HepG2 (cell line): Measurements from ENCODE around the gene CYB5A. TPM values are rescaled to one million over a fixed set of nuclear protein-coding genes. Genes with fewer than 3 reads are reported as not detected.

Experiments
- ATM ChIP-seq: fragments of 450-650 bp; IDR thresholded peaks from 2 replicates; pipeline ENCODE4 v1.7.1; 2017; ENCODE audit warnings: mild to moderate bottlenecking, borderline replicate concordance
- FLYWCH1 ChIP-seq: sonication (generic); formaldehyde crosslinking; IDR thresholded peaks from 2 replicates; pipeline ENCODE4 v1.8.1; 2023; ENCODE audit warnings: mild to moderate bottlenecking, missing genetic modification reagents
- GTF2F1 ChIP-seq: fragments of 150-350 bp; IDR thresholded peaks from 2 replicates; pipeline ENCODE4 v1.6.1; 2014; ENCODE audit warnings: low read length
- HNRNPH1 ChIP-seq: fragments of 200-400 bp; formaldehyde crosslinking; optimal IDR thresholded peaks from 2 replicates; pipeline ENCODE3; 2017; ENCODE audit warnings: mild to moderate bottlenecking, low read depth, low read length
- LCORL ChIP-seq, 2 experiments: fragments of 450-650 bp in 1 of 2; sonication (generic) in 1 of 2; formaldehyde crosslinking in 1 of 2; IDR thresholded peaks; 2 replicates each; pipeline versions ENCODE4 v1.5.0 to v1.6.1; 2017 to 2020; ENCODE audit warnings: antibody characterized with exemption in 1 of 2, missing genetic modification reagents in 1 of 2
- NCOR1 ChIP-seq: fragments of 200-600 bp; sonication (generic); IDR thresholded peaks from 2 replicates; pipeline ENCODE4 v1.7.0; 2017; ENCODE audit warnings: antibody characterized with exemption, low read length, borderline replicate concordance
- PPARG ChIP-seq: conservative IDR thresholded peaks from 2 replicates; pipeline ENCODE4 v1.6.1; 2016; ENCODE audit warnings: missing biosample characterization, missing genetic modification reagents
- SRF ChIP-seq: IDR thresholded peaks from 2 replicates; pipeline ENCODE4 v1.6.1; 2011; ENCODE audit warnings: mild to moderate bottlenecking, low read depth, low read length, moderate library complexity
- TCF7L2 ChIP-seq: IDR thresholded peaks from 2 replicates; pipeline ENCODE4 v1.6.1; 2011; ENCODE audit warnings: mild to moderate bottlenecking, low read depth, low read length, moderate library complexity
- TP53 ChIP-seq: sonication (generic); formaldehyde crosslinking; conservative IDR thresholded peaks from 2 replicates; pipeline ENCODE4 v1.4.0; 2020; ENCODE audit warnings: missing genetic modification reagents
- ZFP41 ChIP-seq: sonication (generic); formaldehyde crosslinking; IDR thresholded peaks from 2 replicates; pipeline ENCODE4 v1.4.0; 2020; ENCODE audit warnings: mild to moderate bottlenecking, missing genetic modification reagents, borderline replicate concordance
- ZFY ChIP-seq: sonication (generic); formaldehyde crosslinking; IDR thresholded peaks from 2 replicates; pipeline ENCODE4 v1.4.0; 2020; ENCODE audit warnings: missing genetic modification reagents
- ZNF7 ChIP-seq: IDR thresholded peaks from 2 replicates; pipeline ENCODE4 v1.6.1; 2016; ENCODE audit warnings: missing biosample characterization, missing genetic modification reagents
- ZNF816 ChIP-seq: sonication (generic); formaldehyde crosslinking; IDR thresholded peaks from 2 replicates; pipeline ENCODE4 v1.8.0; 2022; ENCODE audit warnings: missing genetic modification reagents, mild to moderate bottlenecking, borderline replicate concordance
- polyA plus RNA-seq, 8 experiments: library from polyadenylated mRNA; depleted of rRNA in 3 of 8; stranded (reverse) in 7 of 8; unstranded in 1 of 8; fragments of >200 nt; fragmentation: Illumina TruSeq in 4 of 8; extraction: Trizol in 4 of 8; gene quantifications; 2 replicates each; pipeline versions ENCODE4 v1.2.1 to v1.2.3, GENCODE V29; 2011 to 2016; ENCODE audit warnings: low read depth in 4 of 8, missing spikeins in 1 of 8, mixed read lengths in 1 of 8; ENCODE audit not compliant: insufficient read depth in 1 of 8
- total RNA-seq, 5 experiments: library from RNA; depleted of rRNA; stranded (reverse); fragments of >200 nt; fragmentation: Illumina TruSeq; extraction: Trizol; gene quantifications; 2 replicates each; pipeline ENCODE4 v1.2.3, GENCODE V29; 2016; ENCODE audit warnings: low read depth in 1 of 5
- TF ChIP-seq, protein P1 (sequence below): sonication (generic); formaldehyde crosslinking; IDR thresholded peaks from 2 replicates; pipeline ENCODE4 v1.4.0; 2020; ENCODE audit warnings: missing genetic modification reagents, borderline replicate concordance
- TF ChIP-seq, protein P2 (sequence below): sonication (generic); formaldehyde crosslinking; IDR thresholded peaks from 2 replicates; pipeline ENCODE4 v1.8.1; 2023; ENCODE audit warnings: mild to moderate bottlenecking, missing genetic modification reagents

The CYB5A gene
- total and polyA plus RNA-seq, 2 of the 13 experiments (the other 11 are each of a cell fraction or from before 2014, with no cell fraction given), result 215 to 356 TPM

DNA sequence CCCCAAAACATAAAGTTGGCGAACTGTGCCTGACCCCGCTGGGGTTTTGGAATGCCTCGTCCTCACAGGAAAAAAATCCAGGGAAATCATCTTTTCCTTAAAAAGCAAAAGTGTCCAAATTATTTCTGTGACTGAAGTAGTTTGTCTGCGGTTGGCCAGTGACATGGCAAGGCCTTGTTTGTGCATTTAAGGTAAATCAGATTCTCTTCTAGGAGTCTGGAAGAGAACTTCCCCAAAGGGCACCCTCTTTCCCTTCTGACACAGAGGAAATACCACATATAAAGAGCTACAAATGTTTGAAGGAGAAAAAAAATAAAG is 737 bp upstream of the CYB5A start (continued):
- TF ChIP-seq GTF2F1 (no peak), ZNF816 (CRISPR knock-in tag) (0 out of 2 replicates have a peak, but pooled peaks have one; percentile 5), NCOR1 (peak; percentile 45; the same call in 1 of the 2 replicates), HNRNPH1 (no peak), SRF (no peak), FLYWCH1 (CRISPR knock-in tag) (0 out of 2 replicates have a peak, but pooled peaks have one; percentile 55), TCF7L2 (0 out of 2 replicates have a peak, but pooled peaks have one; percentile 12), TP53 (no peak), PPARG (CRISPR knock-in tag) (no peak), ZFP41 (CRISPR knock-in tag) (no peak), ZFY (CRISPR knock-in tag) (peak; percentile 54), ZNF7 (CRISPR knock-in tag) (no peak), LCORL (IDR thresholded peaks at IDR 0.05) (no peak), LCORL (CRISPR knock-in tag; IDR thresholded peaks at IDR 0.05) (0 out of 2 replicates have a peak, but pooled peaks have one; percentile 11), ATM (no peak)
- TF ChIP-seq, protein P1, sequence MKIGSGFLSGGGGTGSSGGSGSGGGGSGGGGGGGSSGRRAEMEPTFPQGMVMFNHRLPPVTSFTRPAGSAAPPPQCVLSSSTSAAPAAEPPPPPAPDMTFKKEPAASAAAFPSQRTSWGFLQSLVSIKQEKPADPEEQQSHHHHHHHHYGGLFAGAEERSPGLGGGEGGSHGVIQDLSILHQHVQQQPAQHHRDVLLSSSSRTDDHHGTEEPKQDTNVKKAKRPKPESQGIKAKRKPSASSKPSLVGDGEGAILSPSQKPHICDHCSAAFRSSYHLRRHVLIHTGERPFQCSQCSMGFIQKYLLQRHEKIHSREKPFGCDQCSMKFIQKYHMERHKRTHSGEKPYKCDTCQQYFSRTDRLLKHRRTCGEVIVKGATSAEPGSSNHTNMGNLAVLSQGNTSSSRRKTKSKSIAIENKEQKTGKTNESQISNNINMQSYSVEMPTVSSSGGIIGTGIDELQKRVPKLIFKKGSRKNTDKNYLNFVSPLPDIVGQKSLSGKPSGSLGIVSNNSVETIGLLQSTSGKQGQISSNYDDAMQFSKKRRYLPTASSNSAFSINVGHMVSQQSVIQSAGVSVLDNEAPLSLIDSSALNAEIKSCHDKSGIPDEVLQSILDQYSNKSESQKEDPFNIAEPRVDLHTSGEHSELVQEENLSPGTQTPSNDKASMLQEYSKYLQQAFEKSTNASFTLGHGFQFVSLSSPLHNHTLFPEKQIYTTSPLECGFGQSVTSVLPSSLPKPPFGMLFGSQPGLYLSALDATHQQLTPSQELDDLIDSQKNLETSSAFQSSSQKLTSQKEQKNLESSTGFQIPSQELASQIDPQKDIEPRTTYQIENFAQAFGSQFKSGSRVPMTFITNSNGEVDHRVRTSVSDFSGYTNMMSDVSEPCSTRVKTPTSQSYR (CRISPR knock-in tag), result no peak
- TF ChIP-seq, protein P2, sequence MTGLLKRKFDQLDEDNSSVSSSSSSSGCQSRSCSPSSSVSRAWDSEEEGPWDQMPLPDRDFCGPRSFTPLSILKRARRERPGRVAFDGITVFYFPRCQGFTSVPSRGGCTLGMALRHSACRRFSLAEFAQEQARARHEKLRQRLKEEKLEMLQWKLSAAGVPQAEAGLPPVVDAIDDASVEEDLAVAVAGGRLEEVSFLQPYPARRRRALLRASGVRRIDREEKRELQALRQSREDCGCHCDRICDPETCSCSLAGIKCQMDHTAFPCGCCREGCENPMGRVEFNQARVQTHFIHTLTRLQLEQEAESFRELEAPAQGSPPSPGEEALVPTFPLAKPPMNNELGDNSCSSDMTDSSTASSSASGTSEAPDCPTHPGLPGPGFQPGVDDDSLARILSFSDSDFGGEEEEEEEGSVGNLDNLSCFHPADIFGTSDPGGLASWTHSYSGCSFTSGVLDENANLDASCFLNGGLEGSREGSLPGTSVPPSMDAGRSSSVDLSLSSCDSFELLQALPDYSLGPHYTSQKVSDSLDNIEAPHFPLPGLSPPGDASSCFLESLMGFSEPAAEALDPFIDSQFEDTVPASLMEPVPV (CRISPR knock-in tag), result no peak
